HL-60 (cell line): ENCODE measurements around the gene KIAA0232.

Experiments used
- TF ChIP-seq, protein P1 (sequence below): IDR thresholded peaks from 2 replicates; pipeline ENCODE4 v1.6.1; 2012; ENCODE audit warnings: low read depth; ENCODE audit not compliant: insufficient replicate concordance
- TF ChIP-seq, protein P2 (sequence below): IDR thresholded peaks from one replicate; pipeline ENCODE4 v1.5.1; 2011; ENCODE audit warnings: low read length, control low read depth, inconsistent platforms; ENCODE audit not compliant: insufficient read depth

DNA sequence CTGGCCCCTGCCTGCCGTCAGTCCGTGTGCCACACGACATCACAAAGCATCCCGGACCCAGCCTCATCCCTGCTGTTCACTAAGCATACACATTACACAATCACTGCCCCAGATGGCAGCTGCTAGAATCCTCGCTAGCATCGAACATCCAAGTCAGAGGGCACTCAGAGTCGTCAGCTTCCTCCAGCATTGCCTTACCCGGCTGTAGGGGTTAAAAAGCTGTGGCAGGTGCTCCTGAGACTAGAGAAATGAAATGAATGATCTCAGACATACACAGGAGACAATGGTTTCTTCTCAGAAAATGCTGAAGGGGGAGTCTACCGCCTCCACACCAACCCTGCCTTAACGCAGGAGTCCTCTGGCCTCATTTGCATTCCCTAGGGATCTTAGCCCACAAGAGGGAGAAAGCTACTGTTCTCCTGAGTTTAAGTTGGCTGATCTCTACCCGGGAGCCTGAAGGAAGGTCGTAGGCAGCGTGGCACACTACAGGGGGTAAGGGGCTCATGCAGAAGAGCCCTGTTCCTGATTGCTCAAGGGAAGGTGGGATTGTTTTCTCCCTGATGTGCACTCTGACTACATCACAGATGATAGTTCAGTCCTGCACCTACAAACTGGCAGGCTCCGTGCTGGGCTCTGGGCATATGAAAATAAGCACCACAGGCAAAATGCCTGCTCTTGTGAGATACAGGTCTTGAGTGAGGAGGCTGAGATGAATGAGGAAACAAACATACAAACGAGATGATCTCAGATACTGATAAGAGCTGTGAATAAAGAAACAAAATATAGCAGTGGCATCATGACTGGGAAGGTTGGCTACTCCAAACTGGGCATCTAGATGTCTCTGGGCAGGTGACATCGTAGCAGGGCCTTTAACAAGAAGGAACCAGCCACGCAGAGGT, 2.6 kb upstream of the KIAA0232 start:
- TF ChIP-seq, protein P1, sequence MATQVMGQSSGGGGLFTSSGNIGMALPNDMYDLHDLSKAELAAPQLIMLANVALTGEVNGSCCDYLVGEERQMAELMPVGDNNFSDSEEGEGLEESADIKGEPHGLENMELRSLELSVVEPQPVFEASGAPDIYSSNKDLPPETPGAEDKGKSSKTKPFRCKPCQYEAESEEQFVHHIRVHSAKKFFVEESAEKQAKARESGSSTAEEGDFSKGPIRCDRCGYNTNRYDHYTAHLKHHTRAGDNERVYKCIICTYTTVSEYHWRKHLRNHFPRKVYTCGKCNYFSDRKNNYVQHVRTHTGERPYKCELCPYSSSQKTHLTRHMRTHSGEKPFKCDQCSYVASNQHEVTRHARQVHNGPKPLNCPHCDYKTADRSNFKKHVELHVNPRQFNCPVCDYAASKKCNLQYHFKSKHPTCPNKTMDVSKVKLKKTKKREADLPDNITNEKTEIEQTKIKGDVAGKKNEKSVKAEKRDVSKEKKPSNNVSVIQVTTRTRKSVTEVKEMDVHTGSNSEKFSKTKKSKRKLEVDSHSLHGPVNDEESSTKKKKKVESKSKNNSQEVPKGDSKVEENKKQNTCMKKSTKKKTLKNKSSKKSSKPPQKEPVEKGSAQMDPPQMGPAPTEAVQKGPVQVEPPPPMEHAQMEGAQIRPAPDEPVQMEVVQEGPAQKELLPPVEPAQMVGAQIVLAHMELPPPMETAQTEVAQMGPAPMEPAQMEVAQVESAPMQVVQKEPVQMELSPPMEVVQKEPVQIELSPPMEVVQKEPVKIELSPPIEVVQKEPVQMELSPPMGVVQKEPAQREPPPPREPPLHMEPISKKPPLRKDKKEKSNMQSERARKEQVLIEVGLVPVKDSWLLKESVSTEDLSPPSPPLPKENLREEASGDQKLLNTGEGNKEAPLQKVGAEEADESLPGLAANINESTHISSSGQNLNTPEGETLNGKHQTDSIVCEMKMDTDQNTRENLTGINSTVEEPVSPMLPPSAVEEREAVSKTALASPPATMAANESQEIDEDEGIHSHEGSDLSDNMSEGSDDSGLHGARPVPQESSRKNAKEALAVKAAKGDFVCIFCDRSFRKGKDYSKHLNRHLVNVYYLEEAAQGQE = no peak
- TF ChIP-seq, protein P2, sequence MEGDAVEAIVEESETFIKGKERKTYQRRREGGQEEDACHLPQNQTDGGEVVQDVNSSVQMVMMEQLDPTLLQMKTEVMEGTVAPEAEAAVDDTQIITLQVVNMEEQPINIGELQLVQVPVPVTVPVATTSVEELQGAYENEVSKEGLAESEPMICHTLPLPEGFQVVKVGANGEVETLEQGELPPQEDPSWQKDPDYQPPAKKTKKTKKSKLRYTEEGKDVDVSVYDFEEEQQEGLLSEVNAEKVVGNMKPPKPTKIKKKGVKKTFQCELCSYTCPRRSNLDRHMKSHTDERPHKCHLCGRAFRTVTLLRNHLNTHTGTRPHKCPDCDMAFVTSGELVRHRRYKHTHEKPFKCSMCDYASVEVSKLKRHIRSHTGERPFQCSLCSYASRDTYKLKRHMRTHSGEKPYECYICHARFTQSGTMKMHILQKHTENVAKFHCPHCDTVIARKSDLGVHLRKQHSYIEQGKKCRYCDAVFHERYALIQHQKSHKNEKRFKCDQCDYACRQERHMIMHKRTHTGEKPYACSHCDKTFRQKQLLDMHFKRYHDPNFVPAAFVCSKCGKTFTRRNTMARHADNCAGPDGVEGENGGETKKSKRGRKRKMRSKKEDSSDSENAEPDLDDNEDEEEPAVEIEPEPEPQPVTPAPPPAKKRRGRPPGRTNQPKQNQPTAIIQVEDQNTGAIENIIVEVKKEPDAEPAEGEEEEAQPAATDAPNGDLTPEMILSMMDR = no peak
